B cell (primary cell): ENCODE results near the gene PDCD6IP. TPM values are rescaled to one million over a fixed set of nuclear protein-coding genes. Genes with fewer than 3 reads are reported as not detected.

Source experiments
- ATAC-seq: fragments of 200-7000 bp; cut with Tn5 transposase; one replicate; pipeline ENCODE4 v1.10.0; 2021; ENCODE audit warnings: low read depth, mild to moderate bottlenecking, moderate number of reproducible peaks, moderate library complexity
- CTCF ChIA-PET: fragments of 350-600 bp; sonication (Branson Sonifier 250); formaldehyde crosslinking; loops from one replicate; lab custom pipeline; 2021; ENCODE audit warnings: antibody characterized with exemption, inconsistent platforms; lab: Charles Lee
- POLR2A ChIA-PET: fragments of 350-600 bp; sonication (Branson Sonifier 250); formaldehyde crosslinking; loops from one replicate; lab custom pipeline; 2021; ENCODE audit warnings: antibody characterized with exemption; lab: Charles Lee
- DNase-seq: peaks from one replicate; pipeline ENCODE4 v3.0.0; 2013
- H2AFZ ChIP-seq: 2 replicates; pipeline ENCODE4 v1.6.1; 2012; ENCODE audit warnings: mild to moderate bottlenecking, low read depth, low read length; ENCODE audit not compliant: insufficient read depth, poor library complexity, severe bottlenecking
- H3K27ac ChIP-seq, 2 donors: 1 replicate in 1 of 2; 2 replicates in 1 of 2; pipeline ENCODE4 v1.5.1; 2012 to 2013; ENCODE audit warnings: low read length in 2 of 2, mild to moderate bottlenecking in 2 of 2, moderate library complexity in 1 of 2
- H3K27me3 ChIP-seq, 4 experiments: fragments of 200-600 bp in 1 of 4; sonication (generic) in 1 of 4; replicated peaks in 1 of 4; 1 replicate in 2 of 4; 2 replicates in 2 of 4; pipeline versions ENCODE4 v1.6.1 to v1.7.0; 2013 to 2016; ENCODE audit warnings: low read length in 3 of 4, mild to moderate bottlenecking in 2 of 4, mixed read lengths in 1 of 4, moderate library complexity in 1 of 4; ENCODE audit not compliant: insufficient read depth in 4 of 4, control insufficient read depth in 3 of 4; ENCODE audit errors: control extremely low read depth in 1 of 4
- H3K36me3 ChIP-seq, 2 experiments: replicated peaks in 1 of 2; 1 replicate in 1 of 2; 2 replicates in 1 of 2; pipeline versions ENCODE4 v1.6.1 to v1.7.1; 2013; ENCODE audit warnings: low read length in 1 of 2; ENCODE audit not compliant: insufficient read depth in 2 of 2, control insufficient read depth in 1 of 2; ENCODE audit errors: control extremely low read depth in 1 of 2, extremely low read depth in 1 of 2
- H3K4me1 ChIP-seq, 2 donors: fragments of 200-600 bp in 1 of 2; sonication (generic) in 1 of 2; 1 replicate in 1 of 2; 2 replicates in 1 of 2; pipeline versions ENCODE4 v1.5.1 to v1.6.1; 2013 to 2017; ENCODE audit warnings: low read length in 2 of 2; ENCODE audit not compliant: control insufficient read depth in 2 of 2, insufficient read depth in 2 of 2
- H3K4me2 ChIP-seq: replicated peaks from 2 replicates; pipeline ENCODE3; 2012; ENCODE audit warnings: mild to moderate bottlenecking, low read depth, low read length; ENCODE audit not compliant: poor library complexity, severe bottlenecking
- H3K4me3 ChIP-seq, 5 experiments: fragments of 200-600 bp in 1 of 5; sonication (generic) in 1 of 5; 1 replicate in 3 of 5; 2 replicates in 2 of 5; pipeline versions ENCODE4 v1.5.1 to v1.7.0; 2011 to 2016; ENCODE audit warnings: low read length in 4 of 5, mild to moderate bottlenecking in 4 of 5, low read depth in 2 of 5, control low read depth in 1 of 5, moderate library complexity in 1 of 5; ENCODE audit not compliant: insufficient read depth in 1 of 5; ENCODE audit errors: control extremely low read depth in 1 of 5, extremely low read depth in 1 of 5
- H3K79me2 ChIP-seq: fragments of 200-600 bp; sonication (generic); one replicate; pipeline ENCODE4 v1.6.0; 2016; ENCODE audit warnings: low read length; ENCODE audit not compliant: control insufficient read depth, insufficient read depth
- H3K9ac ChIP-seq: fragments of 200-600 bp; sonication (generic); 2 replicates; pipeline ENCODE4 v1.6.1; 2017; ENCODE audit warnings: mild to moderate bottlenecking, low read length, moderate library complexity
- H3K9me3 ChIP-seq, 3 donors: one replicate each; pipeline versions ENCODE4 v1.6.1 to v1.7.1; 2013; ENCODE audit warnings: low read length in 2 of 3; ENCODE audit not compliant: control insufficient read depth in 2 of 3, insufficient read depth in 1 of 3; ENCODE audit errors: control extremely low read depth in 1 of 3
- H4K20me1 ChIP-seq: 2 replicates; pipeline ENCODE4 v1.6.0; 2012; ENCODE audit warnings: mild to moderate bottlenecking, low read length; ENCODE audit not compliant: insufficient read depth, control insufficient read depth, poor library complexity, severe bottlenecking
- H3K27ac Mint-ChIP-seq: one replicate; pipeline ENCODE4 v1.8.0; 2021; ENCODE audit warnings: mixed read lengths
- H3K27me3 Mint-ChIP-seq: one replicate; pipeline ENCODE4 v1.8.0; 2021; ENCODE audit warnings: mixed read lengths
- H3K4me1 Mint-ChIP-seq: one replicate; pipeline ENCODE4 v1.8.0; 2021; ENCODE audit warnings: mixed read lengths
- H3K4me3 Mint-ChIP-seq: one replicate; pipeline ENCODE4 v1.8.0; 2021; ENCODE audit warnings: mixed read lengths
- H3K9me3 Mint-ChIP-seq: one replicate; pipeline ENCODE4 v1.8.0; 2022; ENCODE audit warnings: mixed read lengths; ENCODE audit not compliant: insufficient read depth
- EZH2 ChIP-seq: IDR thresholded peaks from 2 replicates; pipeline ENCODE4 v1.6.1; 2012; ENCODE audit warnings: borderline replicate concordance, low read depth, mild to moderate bottlenecking, moderate library complexity, low read length; ENCODE audit not compliant: insufficient read depth, poor library complexity, severe bottlenecking
- WGBS: methylation state at CpG from one replicate; pipeline ENCODE4 v1.1.5; 2013; ENCODE audit warnings: missing lambda C conversion rate; ENCODE audit not compliant: insufficient coverage; 5-methylcytosine and 5-hydroxymethylcytosine counted together
- intact Hi-C: fragments of 100-400 bp; cut with micrococcal nuclease; formaldehyde crosslinking; loops from one replicate; pipeline ENCODE4 v1.10.0; 2022
- polyA plus RNA-seq: library from polyadenylated mRNA; depleted of rRNA; stranded (reverse); fragments of >200 nt; gene quantifications from 2 replicates; pipeline ENCODE4 v1.2.3, GENCODE V29; 2012
- total RNA-seq, 2 donors: library from RNA; stranded (reverse); fragments of 120-200 nt in 1 of 2; gene quantifications; 1 replicate in 1 of 2; 2 replicates in 1 of 2; pipeline versions ENCODE4 v1.2.3 to v1.2.4, GENCODE V29; 2013 to 2022
- TF ChIP-seq, protein P1 (sequence below): fragments of 200-600 bp; IDR thresholded peaks from one replicate; pipeline ENCODE4 v1.8.0; 2022; ENCODE audit warnings: antibody characterized with exemption, mild to moderate bottlenecking

PDCD6IP gene
- total and polyA plus RNA-seq, 2 donors (not counting 1 experiment from before 2014, with no cell fraction given): 103 to 276 TPM

DNA sequence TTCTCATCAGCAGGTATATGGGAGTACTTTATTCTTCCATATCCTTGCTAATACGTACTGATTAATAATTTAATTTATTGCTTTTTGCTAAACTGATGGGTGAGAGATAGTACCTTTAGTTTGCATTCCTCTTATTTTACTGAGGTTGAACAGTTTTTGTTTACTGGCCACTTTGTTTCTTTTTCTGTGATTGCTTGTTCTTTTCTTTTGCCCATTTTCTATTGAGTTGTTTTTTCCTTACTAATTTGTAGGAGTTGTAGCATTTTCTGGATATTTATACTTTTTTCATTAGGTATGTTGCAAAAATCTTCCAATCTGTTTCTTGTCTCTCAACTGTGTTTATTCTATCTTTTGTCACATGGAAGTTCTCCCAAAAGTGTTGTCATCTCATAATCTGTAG, 4.8 kb downstream of the PDCD6IP start:
- POLR2A ChIA-PET: no interaction called here
- no peaks in the 10 kb centered on the region for H3K27me3 Mint-ChIP-seq
- peaks cover 56% of the 10 kb centered on the region for H4K20me1 ChIP-seq
- TF ChIP-seq EZH2: no peak
- TF ChIP-seq, protein P1, sequence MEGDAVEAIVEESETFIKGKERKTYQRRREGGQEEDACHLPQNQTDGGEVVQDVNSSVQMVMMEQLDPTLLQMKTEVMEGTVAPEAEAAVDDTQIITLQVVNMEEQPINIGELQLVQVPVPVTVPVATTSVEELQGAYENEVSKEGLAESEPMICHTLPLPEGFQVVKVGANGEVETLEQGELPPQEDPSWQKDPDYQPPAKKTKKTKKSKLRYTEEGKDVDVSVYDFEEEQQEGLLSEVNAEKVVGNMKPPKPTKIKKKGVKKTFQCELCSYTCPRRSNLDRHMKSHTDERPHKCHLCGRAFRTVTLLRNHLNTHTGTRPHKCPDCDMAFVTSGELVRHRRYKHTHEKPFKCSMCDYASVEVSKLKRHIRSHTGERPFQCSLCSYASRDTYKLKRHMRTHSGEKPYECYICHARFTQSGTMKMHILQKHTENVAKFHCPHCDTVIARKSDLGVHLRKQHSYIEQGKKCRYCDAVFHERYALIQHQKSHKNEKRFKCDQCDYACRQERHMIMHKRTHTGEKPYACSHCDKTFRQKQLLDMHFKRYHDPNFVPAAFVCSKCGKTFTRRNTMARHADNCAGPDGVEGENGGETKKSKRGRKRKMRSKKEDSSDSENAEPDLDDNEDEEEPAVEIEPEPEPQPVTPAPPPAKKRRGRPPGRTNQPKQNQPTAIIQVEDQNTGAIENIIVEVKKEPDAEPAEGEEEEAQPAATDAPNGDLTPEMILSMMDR: no peak
- CTCF ChIA-PET: interaction anchor here (1.9 kb wide), 1 partner anchor 16 kb away, joined by 4 read pairs; no protein-coding TSS in a partner anchor
- no peaks in the 10 kb centered on the region for H3K9me3 ChIP-seq
- WGBS: no CpG with 5 or more reads among the region's 1 CpG
- no peaks in the 10 kb centered on the region for H3K27me3 ChIP-seq
- no peak overlapping the region for H2AFZ ChIP-seq
- no peak overlapping the region for H3K4me3 Mint-ChIP-seq
- no peak overlapping the region for H3K27ac ChIP-seq
- no peak overlapping the region for H3K4me3 ChIP-seq
- intact Hi-C loops: no loop called here
- H3K27ac Mint-ChIP-seq: no peak overlapping the region
- peaks cover 72% of the 10 kb centered on the region for H3K4me1 Mint-ChIP-seq
- H3K9ac ChIP-seq: no peak overlapping the region
- DNase-seq (no peak), ATAC-seq (no peak)
- H3K9me3 Mint-ChIP-seq: no peaks in the 10 kb centered on the region
- H3K4me1 ChIP-seq: peaks cover 39 to 41% of the 10 kb centered on the region in 2 donors
- peaks cover 6 to 7% of the 10 kb centered on the region in 2 experiments for H3K36me3 ChIP-seq
- peaks cover 99% of the 10 kb centered on the region for H3K79me2 ChIP-seq
- H3K4me2 ChIP-seq: no peak overlapping the region

DNA sequence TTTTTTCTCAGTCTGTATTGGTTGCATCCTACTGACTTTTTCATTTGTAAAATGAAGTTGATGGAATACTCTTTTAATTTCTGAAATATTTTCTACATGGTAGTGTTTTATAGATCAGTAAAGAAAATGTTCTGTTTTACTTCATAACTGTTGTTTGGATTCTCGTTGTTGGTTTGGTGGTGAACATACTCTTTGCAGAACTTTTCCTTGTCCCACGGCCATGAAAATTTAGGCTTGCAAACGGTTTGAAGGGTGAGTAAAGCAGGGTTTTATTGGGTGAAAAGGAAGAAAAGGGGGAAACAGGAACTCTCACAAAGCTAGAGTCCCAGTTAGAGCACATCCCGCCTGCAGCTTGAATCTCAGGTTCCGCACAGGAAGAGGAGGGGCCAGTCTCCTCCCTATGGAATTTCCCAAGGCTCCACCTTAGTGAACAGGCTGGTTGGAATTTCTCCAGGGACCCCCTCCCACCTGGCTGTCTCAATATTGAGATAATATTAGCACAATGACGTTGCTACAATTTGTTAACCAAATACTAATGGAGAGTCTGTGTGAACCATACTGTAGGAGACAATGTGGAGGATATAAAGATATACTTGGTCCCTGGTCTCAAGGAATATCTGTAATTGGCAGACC, 5.6 kb downstream of the PDCD6IP start:
- H3K9me3 Mint-ChIP-seq: no peaks in the 10 kb centered on the region
- Histone ChIP-seq H2AFZ (no peak overlapping the region), H4K20me1 (peaks cover 63% of the 10 kb centered on the region), H3K4me1 (peaks cover 39 to 41% of the 10 kb centered on the region in 2 donors), H3K36me3 (peaks cover 6 to 11% of the 10 kb centered on the region in 2 experiments), H3K4me2 (no peak overlapping the region), H3K4me3 (no peak overlapping the region), H3K27ac (no peak overlapping the region), H3K9me3 (no peaks in the 10 kb centered on the region), H3K27me3 (no peaks in the 10 kb centered on the region), H3K9ac (no peak overlapping the region), H3K79me2 (peaks cover 98% of the 10 kb centered on the region)
- WGBS: 93% methylated on average over 5 of the region's 6 CpGs
- ChIA-PET CTCF (interaction anchor here (1.9 kb wide), 1 partner anchor 17 kb away, joined by 4 read pairs; no protein-coding TSS in a partner anchor), POLR2A (no interaction called here)
- H3K27ac Mint-ChIP-seq: no peak overlapping the region
- DNase-seq: no peak
- H3K27me3 Mint-ChIP-seq: no peaks in the 10 kb centered on the region
- no peak overlapping the region for H3K4me3 Mint-ChIP-seq
- intact Hi-C loops: no loop called here
- peaks cover 75% of the 10 kb centered on the region for H3K4me1 Mint-ChIP-seq
- no peak for TF ChIP-seq EZH2
- TF ChIP-seq, protein P1: no peak
- ATAC-seq: no peak
